NCI-H1092 (cell line): Measurements from ENCODE around the gene CLDN8.

Experiments used
- DNase-seq: peaks from one replicate; lab custom pipeline; 2025; lab: John Stamatoyannopoulos, UW

Gene CLDN8

DNA sequence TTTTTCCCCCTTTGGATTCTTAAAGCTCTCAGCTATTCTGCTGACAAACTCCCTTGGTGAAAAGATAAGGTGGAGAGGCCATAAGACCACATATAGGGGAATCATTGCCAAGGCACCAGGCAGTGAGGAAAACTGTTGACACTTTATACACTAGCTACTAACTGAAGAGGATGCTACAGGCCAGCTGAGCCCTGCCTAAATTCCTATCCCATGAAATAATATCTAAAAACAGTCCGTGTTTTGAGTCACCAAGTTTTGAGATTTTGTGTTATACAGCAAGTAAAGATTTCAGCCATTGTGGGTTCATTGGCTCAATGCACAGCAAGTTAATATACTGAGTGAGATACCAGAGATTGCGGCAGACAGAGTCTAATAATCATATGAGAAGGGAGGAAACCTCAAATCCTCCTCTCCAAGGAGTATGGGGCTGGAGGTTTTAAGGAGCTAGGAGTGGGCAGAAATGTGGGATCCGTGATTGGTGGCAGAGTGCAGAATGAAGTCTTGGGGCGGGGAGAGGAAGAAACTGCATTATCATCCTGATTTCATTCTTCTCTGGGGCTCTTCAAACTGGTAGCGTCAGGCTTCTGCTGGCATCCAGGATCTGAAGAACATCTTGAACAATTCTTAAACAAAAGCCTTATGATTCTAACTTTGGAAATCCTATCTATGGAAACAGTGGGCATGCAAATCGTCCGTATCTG, 9.2 kb downstream of the CLDN8 start:
- no peak for DNase-seq

DNA sequence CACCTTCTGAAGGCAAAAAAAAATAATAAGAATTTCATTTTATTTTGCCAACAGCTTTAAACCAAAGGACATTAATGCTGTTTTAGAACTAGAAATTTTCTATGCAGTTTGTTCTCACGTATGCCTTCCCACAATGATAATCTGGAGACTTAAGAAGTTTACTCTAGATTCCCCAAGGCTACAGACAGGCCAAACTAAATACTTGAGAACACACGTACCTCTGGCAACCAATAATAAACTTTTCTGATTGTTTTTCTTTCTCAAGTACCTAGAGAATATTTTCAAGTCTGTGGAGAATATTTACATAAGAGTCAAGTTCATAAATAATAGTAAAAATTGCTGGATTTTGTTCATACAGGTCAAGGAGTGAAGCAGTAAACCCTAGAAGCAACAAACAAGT, 15.9 kb downstream of the CLDN8 start:
- DNase-seq, result no peak

DNA sequence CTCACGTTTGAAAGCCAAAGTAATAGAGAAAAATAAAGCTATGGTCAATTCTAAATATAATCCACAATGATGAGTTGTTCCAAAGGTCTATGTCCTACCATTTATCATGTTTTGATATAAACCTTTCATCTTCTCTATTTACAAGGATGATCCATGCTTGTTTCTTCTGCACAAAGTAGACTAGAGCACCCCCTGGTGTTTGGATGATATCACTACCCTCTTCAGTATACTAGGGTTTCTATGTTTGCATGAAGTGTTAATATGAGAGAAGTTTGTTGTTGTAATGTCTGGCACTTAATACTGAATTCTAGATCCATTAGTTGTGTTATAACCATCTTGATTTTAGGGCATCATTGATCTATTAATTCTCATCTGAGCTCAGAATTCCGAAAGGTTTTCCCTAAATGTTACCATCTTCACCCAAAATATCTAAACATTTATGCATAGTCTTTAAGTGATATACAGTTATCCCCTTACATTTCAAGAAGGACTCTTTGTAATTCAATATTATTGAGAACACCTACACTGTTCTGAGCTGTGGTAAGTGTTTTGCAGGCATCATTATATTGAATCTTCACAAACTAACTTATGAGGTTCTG, 21.1 kb downstream of the CLDN8 start:
- DNase-seq, result peak; percentile 55

DNA sequence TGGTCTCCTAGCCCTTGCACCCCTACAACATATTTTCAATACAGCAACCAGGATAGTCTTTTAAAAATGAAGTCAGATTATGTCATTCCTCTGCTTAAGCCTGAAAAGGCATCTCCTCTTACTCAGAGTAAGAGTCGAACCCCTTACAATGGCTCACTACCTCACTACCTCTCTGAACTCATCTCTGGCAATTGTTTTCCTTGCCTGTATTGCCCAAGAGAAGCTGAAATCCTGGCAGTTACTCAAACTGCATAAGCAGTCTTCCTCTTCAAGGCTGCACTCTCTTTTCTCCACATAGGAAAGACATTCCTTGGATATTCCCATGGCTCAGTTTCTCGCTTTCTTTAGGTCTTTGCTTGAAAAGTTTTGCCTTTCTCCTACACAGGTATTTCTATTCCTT, 22.7 kb downstream of the CLDN8 start:
- DNase-seq, result no peak

DNA sequence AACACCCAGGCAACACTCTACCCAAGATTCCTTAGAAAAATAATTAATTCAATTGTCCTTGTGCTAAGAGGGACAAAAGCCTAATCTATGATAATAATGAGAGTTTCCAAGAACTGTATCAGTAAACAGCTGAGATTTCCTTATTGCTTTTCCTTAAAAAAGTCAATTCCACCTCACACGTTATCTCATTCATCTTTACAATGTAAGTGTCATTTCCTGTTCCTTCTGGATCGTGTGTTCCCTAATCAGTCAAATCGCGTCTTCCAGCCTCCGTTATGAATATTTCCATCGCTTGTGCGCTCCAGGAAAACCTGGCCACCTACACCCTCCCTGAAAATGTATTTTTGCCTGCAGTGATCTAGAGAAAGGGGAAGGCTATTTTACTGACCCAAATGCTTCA, 25.3 kb downstream of the CLDN8 start:
- no peak for DNase-seq

DNA sequence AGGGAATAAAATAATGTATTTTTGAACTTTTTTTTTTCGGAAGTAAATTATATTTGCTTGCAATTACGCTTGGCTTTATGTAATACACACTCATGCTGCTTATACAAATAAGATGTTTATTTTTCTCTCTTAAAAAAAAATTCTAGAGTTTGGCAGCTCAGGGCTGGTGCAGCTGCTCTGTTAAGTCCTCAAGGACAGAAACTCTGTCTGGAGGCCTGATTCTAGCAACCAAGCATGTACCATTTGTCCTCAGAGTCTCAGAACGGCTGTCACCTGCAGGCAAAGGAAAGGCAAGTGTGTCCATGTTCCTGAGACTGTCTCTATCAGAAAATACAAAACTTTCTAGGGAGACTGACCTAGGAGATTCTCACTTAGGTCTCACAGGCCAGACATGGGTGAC, 26.1 kb downstream of the CLDN8 start:
- DNase-seq, result peak; percentile 44

DNA sequence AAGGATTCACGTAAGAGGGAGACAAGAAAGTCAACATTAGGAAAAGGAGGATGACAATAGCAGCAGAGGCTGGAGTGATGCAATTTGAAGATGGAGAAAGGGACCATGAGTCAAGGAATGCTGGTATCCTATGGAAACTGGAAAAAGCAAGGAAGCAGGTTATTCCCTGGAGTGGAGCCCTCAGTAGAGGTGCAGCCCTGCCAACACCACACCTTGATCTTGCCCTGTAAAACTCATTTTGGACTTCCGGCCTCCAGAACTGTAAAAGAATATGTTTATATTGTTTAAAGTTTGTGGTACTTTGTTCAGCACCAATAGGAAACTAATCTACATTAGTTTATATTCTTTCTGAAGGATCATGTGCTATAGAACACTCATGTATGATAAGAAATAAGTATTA, 29.7 kb downstream of the CLDN8 start:
- no peak for DNase-seq

DNA sequence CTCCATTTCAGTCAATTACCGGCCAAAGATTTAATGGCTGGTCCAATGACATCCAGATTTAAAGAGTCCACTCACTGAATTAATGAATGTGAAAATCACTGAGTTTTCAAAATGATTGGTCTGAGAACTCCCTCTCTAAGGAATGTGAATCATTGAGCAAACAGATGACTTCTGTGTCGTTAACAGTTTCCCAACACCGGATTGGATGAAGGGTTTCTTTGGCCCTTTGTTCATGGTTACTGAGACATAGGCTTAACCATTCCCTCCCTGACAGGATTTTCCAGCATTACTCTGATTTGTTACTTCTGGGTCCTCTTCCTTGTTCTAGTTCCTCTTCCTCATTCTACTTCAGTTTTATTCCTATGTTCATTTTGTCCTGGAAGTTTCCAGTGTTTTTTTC, 47.8 kb downstream of the CLDN8 start:
- no peak for DNase-seq

DNA sequence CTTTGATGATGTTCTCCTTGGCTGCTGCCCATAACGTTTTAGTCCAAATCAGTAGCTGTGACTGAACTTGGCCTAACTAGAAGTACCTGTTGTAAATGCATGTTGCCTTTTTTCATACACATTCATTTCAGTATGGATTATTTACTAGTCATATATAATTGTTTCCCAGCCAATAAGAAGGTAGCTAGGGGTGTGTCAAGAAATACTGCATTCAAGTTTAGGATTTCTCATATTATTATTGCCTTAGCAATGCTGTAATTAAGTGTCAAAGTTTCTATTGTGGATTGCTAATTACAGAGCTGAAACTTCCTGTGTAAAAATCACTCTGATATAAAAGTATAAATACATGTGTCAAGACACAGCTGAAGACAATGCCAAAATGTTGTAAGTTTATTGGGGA, 49.2 kb downstream of the CLDN8 start, which contains the start of gene CLDN17:
TSS of gene CLDN17 (minus strand) at position 101 of the 400 bp plus-strand sequence. CDS start 188 bp downstream, outside the sequence.
- DNase-seq, result no peak

DNA sequence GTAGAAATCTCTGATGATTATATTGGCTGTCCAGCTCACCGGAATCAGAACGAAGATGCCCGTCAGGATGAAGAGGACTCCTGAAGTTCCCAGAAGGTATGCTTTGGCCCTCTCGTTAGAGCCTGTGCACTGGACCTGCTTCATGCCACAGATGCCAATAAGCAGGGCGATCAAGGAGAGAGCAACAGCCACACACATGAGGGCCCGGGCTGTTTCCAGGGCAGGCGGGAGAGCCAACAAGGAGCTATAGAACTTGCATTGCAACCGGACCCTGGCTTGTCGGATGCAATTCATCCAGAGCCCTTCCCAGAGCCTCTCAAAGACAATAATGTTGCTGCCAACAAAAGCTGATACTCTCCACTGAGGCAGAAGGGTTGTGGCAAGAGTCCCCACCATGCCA, 49.7 kb downstream of the CLDN8 start:
- no peak for DNase-seq

DNA sequence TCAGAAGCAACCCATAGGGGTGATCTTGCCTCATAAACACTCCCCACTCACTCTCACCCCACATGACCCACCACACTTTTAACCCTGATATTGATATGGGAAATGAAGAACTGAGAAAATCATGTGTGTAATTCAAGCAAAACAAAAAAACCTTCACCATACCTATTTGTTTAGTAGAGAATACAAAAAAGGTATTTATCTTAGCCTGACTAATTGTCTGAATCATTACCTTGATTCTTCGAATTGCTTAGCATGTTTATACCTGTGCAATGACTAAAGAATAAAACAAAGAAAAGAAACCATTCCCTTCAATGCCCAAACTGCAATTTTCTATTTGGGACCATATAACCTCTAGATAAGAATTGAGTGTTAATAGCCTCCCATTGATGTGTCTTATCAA, 51.1 kb downstream of the CLDN8 start:
- DNase-seq, result no peak
